Measurements from ENCODE around the gene HDHD2. TPM values are rescaled to one million over a fixed set of nuclear protein-coding genes. Genes with fewer than 3 reads are reported as not detected.
"Not testable (repeated sequence)": the region's sequence is repeated elsewhere in the genome, so short reads cannot be mapped to it uniquely, and the experiment has no call there.

Gene HDHD2
- total RNA-seq, 1 experiment from 2014 or later, result 24.4 TPM

GRCh38 chr18:47160256-47160655 lies 10.0 kb upstream of the HDHD2 start:
- Histone ChIP-seq H3K36me3 (ENCODE audit: low read depth) (peaks cover 24% of the 10 kb centered on the region; the same call in 1 of the 2 replicates), H3K27ac (no peak overlapping the region), H3K9me3 (ENCODE audit: insufficient read depth, low read depth) (no peaks in the 10 kb centered on the region), H3K4me3 (no peak overlapping the region), H3K4me2 (no peak overlapping the region), H3K27me3 (ENCODE audit: insufficient read depth, low read depth) (no peaks in the 10 kb centered on the region), H3K4me1 (replicated peaks; ENCODE audit: insufficient read depth) (no peaks in the 10 kb centered on the region), H4K20me1 (ENCODE audit: insufficient read depth) (peaks cover 22% of the 10 kb centered on the region), H3F3A (ENCODE audit: insufficient read depth, low read depth) (no peaks in the 10 kb centered on the region; the same call in 1 of the 2 replicates), H3K79me2 (ENCODE audit: low read depth) (peaks cover 41% of the 10 kb centered on the region), H2AFZ (no peak overlapping the region), H3K9me2 (ENCODE audit: insufficient read depth) (no peaks in the 10 kb centered on the region)
- intact Hi-C loops (cut with micrococcal nuclease; ENCODE audit: unreplicated experiment), result no loop called here
- TF ChIP-seq CTCF (conservative IDR thresholded peaks at IDR 0.05) (no peak), EZH2 (IDR thresholded peaks at IDR 0.05; ENCODE audit: low read depth) (no peak)
- ChIA-PET CTCF (no interaction called here), POLR2A (ENCODE audit: unreplicated experiment) (no interaction called here)
- no peak for DNase-seq
- no TSS peak for BruUV-seq (replicated peaks)

- H3K4me2 ChIP-seq; H3K4me1 ChIP-seq (replicated peaks; ENCODE audit: insufficient read depth); H3K9me2 ChIP-seq (ENCODE audit: insufficient read depth); DNase-seq; H3K27me3 ChIP-seq (ENCODE audit: insufficient read depth, low read depth); H3K27ac ChIP-seq; H3F3A ChIP-seq (ENCODE audit: insufficient read depth, low read depth); intact Hi-C loops (cut with micrococcal nuclease; ENCODE audit: unreplicated experiment); POLR2A ChIA-PET (ENCODE audit: unreplicated experiment); H3K4me3 ChIP-seq; BruUV-seq (replicated peaks); H2AFZ ChIP-seq; H3K9me3 ChIP-seq (ENCODE audit: insufficient read depth, low read depth); CTCF ChIA-PET: not testable (repeated sequence)
- Histone ChIP-seq H4K20me1 (ENCODE audit: insufficient read depth) (peaks cover 12% of the 10 kb centered on the region), H3K79me2 (ENCODE audit: low read depth) (peaks cover 32% of the 10 kb centered on the region), H3K36me3 (ENCODE audit: low read depth) (peaks cover 14% of the 10 kb centered on the region; the same call in 1 of the 2 replicates)
Measured at GRCh38 chr18:47158404-47158803, 8.1 kb upstream of the HDHD2 start.

- H3K27me3 ChIP-seq (ENCODE audit: insufficient read depth, low read depth), result no peaks in the 10 kb centered on the region
- DNase-seq, result no peak
- H3K27ac ChIP-seq, result no peak overlapping the region
- H3K4me1 ChIP-seq (replicated peaks; ENCODE audit: insufficient read depth), result peaks cover 16% of the 10 kb centered on the region
- no peaks in the 10 kb centered on the region for H3K9me3 ChIP-seq (ENCODE audit: insufficient read depth, low read depth)
- H3K4me3 ChIP-seq, result peak overlapping the region; percentile 97
- H3K4me2 ChIP-seq, result peak overlapping the region; percentile 98
- H3K9me2 ChIP-seq (ENCODE audit: insufficient read depth), result no peaks in the 10 kb centered on the region
- peak overlapping the region; percentile 100 for H2AFZ ChIP-seq
- no peaks in the 10 kb centered on the region for H4K20me1 ChIP-seq (ENCODE audit: insufficient read depth)
- ChIA-PET CTCF (no interaction called here), POLR2A (ENCODE audit: unreplicated experiment) (no interaction called here)
- TF ChIP-seq EZH2 (IDR thresholded peaks at IDR 0.05; ENCODE audit: low read depth) (no peak), CTCF (conservative IDR thresholded peaks at IDR 0.05) (no peak)
- H3K79me2 ChIP-seq (ENCODE audit: low read depth), result peaks cover 33% of the 10 kb centered on the region
- intact Hi-C loops (cut with micrococcal nuclease; ENCODE audit: unreplicated experiment), result no loop called here
- peaks cover 7% of the 10 kb centered on the region for H3F3A ChIP-seq (ENCODE audit: insufficient read depth, low read depth)
- 0 out of 2 replicates have a peak, but pooled peaks cover 10% of the 10 kb centered on the region for H3K36me3 ChIP-seq (ENCODE audit: low read depth)
- no TSS peak for BruUV-seq (replicated peaks)
Measured at GRCh38 chr18:47151439-47151838, 1.1 kb upstream of the HDHD2 start.

- H3K9me3 ChIP-seq (ENCODE audit: insufficient read depth, low read depth), result no peaks in the 10 kb centered on the region
- peaks cover 7% of the 10 kb centered on the region for H3F3A ChIP-seq (ENCODE audit: insufficient read depth, low read depth)
- TSS peak; percentile 87 for BruUV-seq (replicated peaks)
- H3K27ac ChIP-seq, result peak overlapping the region; percentile 60
- H3K9me2 ChIP-seq (ENCODE audit: insufficient read depth), result no peaks in the 10 kb centered on the region
- intact Hi-C loops (cut with micrococcal nuclease; ENCODE audit: unreplicated experiment), result no loop called here
- 0 out of 2 replicates have a peak, but pooled peaks cover 5% of the 10 kb centered on the region for H3K36me3 ChIP-seq (ENCODE audit: low read depth)
- no peaks in the 10 kb centered on the region for H4K20me1 ChIP-seq (ENCODE audit: insufficient read depth)
- ChIA-PET CTCF (interaction anchor here (0.6 kb wide), 1 partner anchor 14 kb away, joined by 3 read pairs; no protein-coding TSS in a partner anchor), POLR2A (ENCODE audit: unreplicated experiment) (no interaction called here)
- H3K27me3 ChIP-seq (ENCODE audit: insufficient read depth, low read depth), result no peaks in the 10 kb centered on the region
- peaks cover 37% of the 10 kb centered on the region for H3K79me2 ChIP-seq (ENCODE audit: low read depth)
- peaks cover 16% of the 10 kb centered on the region for H3K4me1 ChIP-seq (replicated peaks; ENCODE audit: insufficient read depth)
- DNase-seq, result no peak
- peak overlapping the region; percentile 98 for H3K4me2 ChIP-seq
- TF ChIP-seq EZH2 (IDR thresholded peaks at IDR 0.05; ENCODE audit: low read depth) (no peak), CTCF (conservative IDR thresholded peaks at IDR 0.05) (no peak)
- peak overlapping the region; percentile 97 for H3K4me3 ChIP-seq
- H2AFZ ChIP-seq, result peak overlapping the region; percentile 100
Measured at GRCh38 chr18:47150824-47151366, 595 bp upstream of the HDHD2 start.

All from PC-9 (cell line).